K562 (cell line): ENCODE measurements around the gene OR4D2. TPM values are rescaled to one million over a fixed set of nuclear protein-coding genes. Genes with fewer than 3 reads are reported as not detected.
A peak's percentile ranks its signal among the peaks of the same experiment; 100 is the strongest.

Experiments
- CHD1 ChIP-seq: fragments of 200-600 bp; sonication (generic); IDR thresholded peaks from one replicate; pipeline ENCODE4 v1.6.1; 2012; ENCODE audit warnings: mild to moderate bottlenecking, moderate library complexity, low read length, inconsistent platforms
- DMBX1 ChIP-seq: fragments of 250-450 bp; sonication (Bioruptor Pico); IDR thresholded peaks from 2 replicates; pipeline ENCODE4 v1.8.0; 2022; ENCODE audit warnings: inconsistent platforms, mild to moderate bottlenecking, moderate library complexity, borderline replicate concordance
- FOXK2 ChIP-seq, 2 experiments: fragments of 450-650 bp; IDR thresholded peaks in 1 of 2; conservative IDR thresholded peaks in 1 of 2; 2 replicates each; pipeline ENCODE4 v1.6.1; 2016; ENCODE audit warnings: low read depth in 2 of 2, mild to moderate bottlenecking in 1 of 2
- KAT7 ChIP-seq: sonication (generic); formaldehyde crosslinking; IDR thresholded peaks from 2 replicates; pipeline ENCODE4 v1.8.0; 2022; ENCODE audit warnings: missing genetic modification reagents, mild to moderate bottlenecking, borderline replicate concordance
- RAD21 ChIP-seq, 2 experiments: fragments of 250-450 bp in 1 of 2; fragments of 450-650 bp in 1 of 2; sonication (Bioruptor Pico) in 1 of 2; formaldehyde crosslinking in 1 of 2; IDR thresholded peaks in 1 of 2; conservative IDR thresholded peaks in 1 of 2; 2 replicates each; pipeline versions ENCODE4 v1.4.0 to v1.8.0; 2020 to 2022; ENCODE audit warnings: mild to moderate bottlenecking in 2 of 2, moderate library complexity in 1 of 2
- RFX5 ChIP-seq: IDR thresholded peaks from 2 replicates; pipeline ENCODE4 v1.6.1; 2011; ENCODE audit warnings: low read depth, mild to moderate bottlenecking, improper control_type of control experiment, low read length
- SFPQ ChIP-seq: fragments of 200-400 bp; formaldehyde crosslinking; IDR thresholded peaks from 2 replicates; pipeline ENCODE4 v1.6.1; 2017; ENCODE audit warnings: mild to moderate bottlenecking, low read depth, low read length, moderate library complexity
- THRAP3 ChIP-seq: fragments of 450-650 bp; IDR thresholded peaks from 2 replicates; pipeline ENCODE4 v1.6.1; 2016; ENCODE audit warnings: mild to moderate bottlenecking, inconsistent platforms, borderline replicate concordance
- TOE1 ChIP-seq, 2 experiments: fragments of 450-650 bp in 1 of 2; sonication (generic) in 1 of 2; formaldehyde crosslinking in 1 of 2; IDR thresholded peaks; 2 replicates each; pipeline versions ENCODE4 v1.7.1 to v1.8.0; 2016 to 2022; ENCODE audit warnings: borderline replicate concordance in 2 of 2, mild to moderate bottlenecking in 2 of 2, antibody characterized with exemption in 1 of 2, inconsistent platforms in 1 of 2, low read depth in 1 of 2, missing genetic modification reagents in 1 of 2, moderate library complexity in 1 of 2
- ZC3H4 ChIP-seq: sonication (generic); formaldehyde crosslinking; IDR thresholded peaks from 2 replicates; pipeline ENCODE4 v1.9.0; 2021; ENCODE audit warnings: missing genetic modification reagents, borderline replicate concordance
- ZNF224 ChIP-seq: sonication (generic); formaldehyde crosslinking; IDR thresholded peaks from 2 replicates; pipeline ENCODE4 v1.8.0; 2022; ENCODE audit warnings: mild to moderate bottlenecking, missing genetic modification reagents
- ZNF449 ChIP-seq: fragments of 250-450 bp; sonication (Bioruptor Pico); IDR thresholded peaks from 2 replicates; pipeline ENCODE4 v1.8.0; 2022; ENCODE audit warnings: moderate library complexity, mild to moderate bottlenecking, inconsistent platforms
- ZSCAN32 ChIP-seq: fragments of 450-650 bp; formaldehyde crosslinking; IDR thresholded peaks from 2 replicates; pipeline ENCODE4 v1.4.0; 2020; ENCODE audit warnings: mild to moderate bottlenecking, moderate library complexity
- polyA plus RNA-seq, 8 experiments: library from polyadenylated mRNA; depleted of rRNA in 4 of 8; stranded (reverse) in 5 of 8; unstranded in 3 of 8; fragments of >200 nt; fragmentation: Nextera tagmentation in 2 of 8; fragmentation: Illumina TruSeq in 1 of 8; extraction: Ambion mirVana in 2 of 8; extraction: Trizol in 1 of 8; gene quantifications; 2 replicates each; pipeline versions ENCODE4 v1.2.1 to v1.2.3, GENCODE V29; 2011 to 2014; ENCODE audit warnings: inconsistent platforms in 1 of 8, missing spikeins in 1 of 8
- total RNA-seq, 7 experiments: library from RNA; depleted of rRNA in 6 of 7; stranded (reverse); fragments of >200 nt in 6 of 7; fragmentation: Illumina TruSeq in 2 of 7; extraction: Trizol in 2 of 7; gene quantifications; 2 replicates each; pipeline versions ENCODE4 v1.2.1 to v1.2.3, GENCODE V29; 2011 to 2021; ENCODE audit warnings: low replicate concordance in 1 of 7
- TF ChIP-seq, protein P1 (sequence below): fragments of 450-650 bp; IDR thresholded peaks from 2 replicates; pipeline ENCODE4 v1.6.1; 2014; ENCODE audit warnings: low read depth, mild to moderate bottlenecking, moderate library complexity, borderline replicate concordance
- TF ChIP-seq, protein P2 (sequence below): sonication (generic); formaldehyde crosslinking; IDR thresholded peaks from 2 replicates; pipeline ENCODE4 v1.8.0; 2022; ENCODE audit warnings: mild to moderate bottlenecking, missing genetic modification reagents, borderline replicate concordance
- TF ChIP-seq, protein P3 (sequence below): fragments of 250-450 bp; sonication (Bioruptor Pico); IDR thresholded peaks from 2 replicates; pipeline ENCODE4 v1.5.0; 2020; ENCODE audit warnings: mild to moderate bottlenecking

OR4D2 gene
- total and polyA plus RNA-seq, 9 of the 15 experiments (the other 6 are each of a cell fraction or from before 2014, with no cell fraction given), result not detected

GRCh38 chr17:58219007-58219788 lies 52.4 kb downstream of the OR4D2 start, which contains the start of gene MKS1 (continued):
- TF ChIP-seq FOXK2 (conservative IDR thresholded peaks at IDR 0.05 in 1 of 2, IDR thresholded peaks at IDR 0.05 in 1 of 2; ENCODE audit: low read depth in 2 of 2) (peak in 1 of 2 experiments; percentile 39; a peak in 1 of 4 replicates), DMBX1 (CRISPR knock-in tag) (0 out of 2 replicates have a peak, but pooled peaks have one; percentile 20), ZC3H4 (CRISPR knock-in tag) (no peak; the same call in 1 of the 2 replicates), RAD21 (CRISPR knock-in tag; conservative IDR thresholded peaks at IDR 0.05 in 1 of 2, IDR thresholded peaks at IDR 0.05 in 1 of 2) (no peak), KAT7 (CRISPR knock-in tag) (no peak), ZNF449 (CRISPR knock-in tag) (no peak), SFPQ (no peak), TOE1 (IDR thresholded peaks at IDR 0.05; ENCODE audit: borderline replicate concordance) (peak; percentile 30; the same call in 1 of the 2 replicates), TOE1 (CRISPR knock-in tag; IDR thresholded peaks at IDR 0.05; ENCODE audit: borderline replicate concordance, low read depth) (no peak), ZNF224 (CRISPR knock-in tag) (no peak), CHD1 (peak; percentile 23), ZSCAN32 (no peak), RFX5 (no peak), THRAP3 (no peak)
- TF ChIP-seq, protein P1, sequence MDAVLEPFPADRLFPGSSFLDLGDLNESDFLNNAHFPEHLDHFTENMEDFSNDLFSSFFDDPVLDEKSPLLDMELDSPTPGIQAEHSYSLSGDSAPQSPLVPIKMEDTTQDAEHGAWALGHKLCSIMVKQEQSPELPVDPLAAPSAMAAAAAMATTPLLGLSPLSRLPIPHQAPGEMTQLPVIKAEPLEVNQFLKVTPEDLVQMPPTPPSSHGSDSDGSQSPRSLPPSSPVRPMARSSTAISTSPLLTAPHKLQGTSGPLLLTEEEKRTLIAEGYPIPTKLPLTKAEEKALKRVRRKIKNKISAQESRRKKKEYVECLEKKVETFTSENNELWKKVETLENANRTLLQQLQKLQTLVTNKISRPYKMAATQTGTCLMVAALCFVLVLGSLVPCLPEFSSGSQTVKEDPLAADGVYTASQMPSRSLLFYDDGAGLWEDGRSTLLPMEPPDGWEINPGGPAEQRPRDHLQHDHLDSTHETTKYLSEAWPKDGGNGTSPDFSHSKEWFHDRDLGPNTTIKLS, result no peak
- TF ChIP-seq, protein P2, sequence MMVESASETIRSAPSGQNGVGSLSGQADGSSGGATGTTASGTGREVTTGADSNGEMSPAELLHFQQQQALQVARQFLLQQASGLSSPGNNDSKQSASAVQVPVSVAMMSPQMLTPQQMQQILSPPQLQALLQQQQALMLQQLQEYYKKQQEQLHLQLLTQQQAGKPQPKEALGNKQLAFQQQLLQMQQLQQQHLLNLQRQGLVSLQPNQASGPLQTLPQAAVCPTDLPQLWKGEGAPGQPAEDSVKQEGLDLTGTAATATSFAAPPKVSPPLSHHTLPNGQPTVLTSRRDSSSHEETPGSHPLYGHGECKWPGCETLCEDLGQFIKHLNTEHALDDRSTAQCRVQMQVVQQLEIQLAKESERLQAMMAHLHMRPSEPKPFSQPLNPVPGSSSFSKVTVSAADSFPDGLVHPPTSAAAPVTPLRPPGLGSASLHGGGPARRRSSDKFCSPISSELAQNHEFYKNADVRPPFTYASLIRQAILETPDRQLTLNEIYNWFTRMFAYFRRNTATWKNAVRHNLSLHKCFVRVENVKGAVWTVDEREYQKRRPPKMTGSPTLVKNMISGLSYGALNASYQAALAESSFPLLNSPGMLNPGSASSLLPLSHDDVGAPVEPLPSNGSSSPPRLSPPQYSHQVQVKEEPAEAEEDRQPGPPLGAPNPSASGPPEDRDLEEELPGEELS (CRISPR knock-in tag), result no peak
- TF ChIP-seq, protein P3, sequence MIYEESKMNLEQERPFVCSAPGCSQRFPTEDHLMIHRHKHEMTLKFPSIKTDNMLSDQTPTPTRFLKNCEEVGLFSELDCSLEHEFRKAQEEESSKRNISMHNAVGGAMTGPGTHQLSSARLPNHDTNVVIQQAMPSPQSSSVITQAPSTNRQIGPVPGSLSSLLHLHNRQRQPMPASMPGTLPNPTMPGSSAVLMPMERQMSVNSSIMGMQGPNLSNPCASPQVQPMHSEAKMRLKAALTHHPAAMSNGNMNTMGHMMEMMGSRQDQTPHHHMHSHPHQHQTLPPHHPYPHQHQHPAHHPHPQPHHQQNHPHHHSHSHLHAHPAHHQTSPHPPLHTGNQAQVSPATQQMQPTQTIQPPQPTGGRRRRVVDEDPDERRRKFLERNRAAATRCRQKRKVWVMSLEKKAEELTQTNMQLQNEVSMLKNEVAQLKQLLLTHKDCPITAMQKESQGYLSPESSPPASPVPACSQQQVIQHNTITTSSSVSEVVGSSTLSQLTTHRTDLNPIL (CRISPR knock-in tag), result no peak
